Right atrium auricular region (tissue), 2 donors: ENCODE data around the gene COL9A3. TPM values are rescaled to one million over a fixed set of nuclear protein-coding genes. Genes with fewer than 3 reads are reported as not detected.

Experiments
- DNase-seq: peaks from one replicate; pipeline ENCODE4 v3.0.0-alpha.2; 2019; ENCODE audit warnings: low spot score
- H3K27ac ChIP-seq, 2 donors: fragments of 200-600 bp; sonication (generic); 1 replicate in 1 of 2; 2 replicates in 1 of 2; pipeline ENCODE4 v1.5.1; 2016 to 2019
- H3K27me3 ChIP-seq, 2 donors: fragments of 200-600 bp; sonication (generic); one replicate each; pipeline versions ENCODE4 v1.5.1 to v1.6.0; 2017 to 2019
- H3K36me3 ChIP-seq: fragments of 200-600 bp; sonication (generic); one replicate; pipeline ENCODE4 v1.5.1; 2016
- H3K4me1 ChIP-seq, 2 donors: fragments of 200-600 bp; sonication (generic); one replicate each; pipeline versions ENCODE4 v1.5.1 to v1.6.0; 2017 to 2019
- H3K4me3 ChIP-seq, 2 donors: fragments of 200-600 bp; sonication (generic); 1 replicate in 1 of 2; 2 replicates in 1 of 2; pipeline ENCODE4 v1.5.1; 2017 to 2019; ENCODE audit warnings: mild to moderate bottlenecking in 1 of 2, moderate library complexity in 1 of 2
- H3K9me3 ChIP-seq, 2 donors: fragments of 200-600 bp; sonication (generic); one replicate each; pipeline ENCODE4 v1.5.1; 2019
- total RNA-seq, 2 donors: library from RNA; depleted of rRNA; stranded (reverse); fragments of >200 nt; gene quantifications; one replicate each; pipeline ENCODE4 v1.1.0, GENCODE V29; 2016
- TF ChIP-seq, protein P1 (sequence below), 2 donors: fragments of 200-600 bp; sonication (generic); IDR thresholded peaks; one replicate each; pipeline ENCODE4 v1.5.1; 2019; ENCODE audit warnings: antibody characterized with exemption in 2 of 2

COL9A3 gene
- total RNA-seq, 2 donors from 2014 or later, result 4.2 to 5.7 TPM

DNA sequence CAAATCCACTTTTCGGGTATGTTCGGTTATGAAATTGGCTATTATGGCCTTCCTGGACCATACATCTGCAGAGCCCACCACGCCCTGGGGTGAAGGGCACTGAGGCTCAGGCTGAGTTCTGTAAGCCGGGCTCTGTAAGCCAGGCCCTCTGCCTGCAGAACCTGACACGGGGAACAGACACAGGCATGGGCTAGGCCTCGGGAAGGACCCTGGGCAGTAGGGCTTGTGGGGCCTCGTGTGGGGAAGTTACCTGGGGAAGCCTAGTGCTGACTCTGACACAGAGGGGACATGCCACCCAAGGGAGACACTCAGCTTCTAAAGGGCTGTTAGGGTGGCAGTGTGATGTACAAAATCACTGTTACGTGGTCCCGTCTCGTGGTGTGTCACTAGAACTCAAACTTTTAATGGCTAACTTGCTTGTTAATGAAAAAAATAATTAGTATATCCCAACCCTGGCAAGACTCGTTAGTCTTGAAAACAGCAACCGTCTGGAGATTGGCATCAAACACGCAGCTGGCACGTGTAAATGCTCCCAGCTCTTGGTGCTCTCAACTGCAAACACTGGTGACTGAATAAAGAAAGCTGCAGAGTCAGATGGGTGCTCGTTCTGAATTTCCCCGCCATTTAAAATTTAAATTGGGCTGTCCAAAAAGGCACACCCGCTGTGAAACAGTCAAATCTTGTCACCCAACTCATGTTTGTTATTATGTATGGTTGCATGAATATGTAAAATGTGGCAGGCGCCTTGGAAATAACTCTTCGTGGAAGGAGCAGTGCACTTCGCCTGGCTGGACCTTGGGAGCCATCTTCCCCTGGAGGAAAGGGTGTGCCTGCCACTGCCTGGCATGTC, 68.4 kb downstream of the COL9A3 start:
- TF ChIP-seq, protein P1, sequence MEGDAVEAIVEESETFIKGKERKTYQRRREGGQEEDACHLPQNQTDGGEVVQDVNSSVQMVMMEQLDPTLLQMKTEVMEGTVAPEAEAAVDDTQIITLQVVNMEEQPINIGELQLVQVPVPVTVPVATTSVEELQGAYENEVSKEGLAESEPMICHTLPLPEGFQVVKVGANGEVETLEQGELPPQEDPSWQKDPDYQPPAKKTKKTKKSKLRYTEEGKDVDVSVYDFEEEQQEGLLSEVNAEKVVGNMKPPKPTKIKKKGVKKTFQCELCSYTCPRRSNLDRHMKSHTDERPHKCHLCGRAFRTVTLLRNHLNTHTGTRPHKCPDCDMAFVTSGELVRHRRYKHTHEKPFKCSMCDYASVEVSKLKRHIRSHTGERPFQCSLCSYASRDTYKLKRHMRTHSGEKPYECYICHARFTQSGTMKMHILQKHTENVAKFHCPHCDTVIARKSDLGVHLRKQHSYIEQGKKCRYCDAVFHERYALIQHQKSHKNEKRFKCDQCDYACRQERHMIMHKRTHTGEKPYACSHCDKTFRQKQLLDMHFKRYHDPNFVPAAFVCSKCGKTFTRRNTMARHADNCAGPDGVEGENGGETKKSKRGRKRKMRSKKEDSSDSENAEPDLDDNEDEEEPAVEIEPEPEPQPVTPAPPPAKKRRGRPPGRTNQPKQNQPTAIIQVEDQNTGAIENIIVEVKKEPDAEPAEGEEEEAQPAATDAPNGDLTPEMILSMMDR (IDR thresholded peaks at IDR 0.05), result no peak
- Histone ChIP-seq H3K4me3 (no peak overlapping the region), H3K4me1 (peaks cover 0 to 11% of the 10 kb centered on the region in 2 donors), H3K27me3 (no peaks in the 10 kb centered on the region), H3K36me3 (peaks cover 41% of the 10 kb centered on the region), H3K27ac (no peak overlapping the region), H3K9me3 (no peaks in the 10 kb centered on the region)
- DNase-seq, result no peak

DNA sequence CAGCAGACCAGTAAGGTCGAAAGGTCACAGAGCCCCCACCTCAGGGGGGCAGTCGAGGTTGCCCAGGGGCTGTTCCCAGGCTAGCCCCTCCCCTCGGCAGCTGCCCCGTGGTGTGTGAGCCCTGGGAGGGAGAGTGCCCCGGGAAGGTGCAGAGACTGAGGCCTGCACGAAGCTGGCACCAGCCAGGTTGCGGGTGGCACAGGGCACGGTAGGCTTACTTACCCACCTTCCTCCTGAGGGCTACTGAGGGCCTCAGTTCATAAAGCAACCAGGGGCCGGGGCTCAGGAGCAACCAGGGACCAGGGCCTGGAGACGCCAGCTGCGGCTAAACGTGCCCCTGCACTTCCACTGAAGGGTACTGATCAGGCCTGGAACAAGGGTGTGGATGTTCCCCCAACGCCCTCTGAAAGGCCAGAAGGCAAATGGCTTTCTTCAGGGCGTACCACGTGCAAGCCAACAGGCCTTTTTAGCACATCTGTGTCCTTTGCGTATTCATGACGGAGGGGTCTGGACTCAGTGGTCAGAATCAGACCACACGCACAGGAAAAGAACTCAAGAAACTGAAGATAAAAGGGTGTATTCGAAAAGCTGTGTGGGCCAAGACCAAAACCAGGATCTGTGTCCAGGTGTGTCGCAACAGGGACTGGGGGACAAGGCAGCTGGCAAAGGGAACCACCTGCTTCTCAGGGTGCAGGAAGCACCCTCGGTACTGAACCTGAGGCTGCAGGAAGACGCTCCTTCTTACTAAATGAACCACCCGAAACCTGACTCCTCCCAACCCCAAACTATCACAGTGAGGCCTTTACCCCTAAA, 69.3 kb downstream of the COL9A3 start:
- H3K27me3 ChIP-seq, result no peaks in the 10 kb centered on the region
- no peaks in the 10 kb centered on the region for H3K9me3 ChIP-seq
- H3K4me3 ChIP-seq, result no peak overlapping the region
- TF ChIP-seq, protein P1 (IDR thresholded peaks at IDR 0.05), result no peak
- no peak for DNase-seq
- H3K4me1 ChIP-seq, result peaks cover 0 to 11% of the 10 kb centered on the region in 2 donors
- H3K27ac ChIP-seq, result no peak overlapping the region
- H3K36me3 ChIP-seq, result peaks cover 41% of the 10 kb centered on the region

DNA sequence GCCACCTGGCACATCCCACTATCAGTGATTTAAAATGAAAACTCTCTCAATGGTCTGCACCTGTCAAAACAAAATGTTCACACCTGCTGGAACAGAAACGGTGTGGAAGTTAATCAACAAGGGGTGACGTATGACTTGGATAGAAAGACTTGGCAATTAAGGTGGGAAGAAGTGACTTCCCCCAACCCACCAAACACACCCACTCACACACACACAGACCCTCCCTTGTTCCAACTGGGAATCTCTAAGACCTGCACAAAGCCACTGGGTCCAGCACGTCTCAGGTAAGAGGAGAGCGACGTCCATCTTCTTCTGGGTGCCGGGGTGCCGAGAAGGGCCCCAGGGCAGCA, 69.8 kb downstream of the COL9A3 start:
- no peak overlapping the region for H3K27ac ChIP-seq
- DNase-seq, result no peak
- peaks cover 41% of the 10 kb centered on the region for H3K36me3 ChIP-seq

DNA sequence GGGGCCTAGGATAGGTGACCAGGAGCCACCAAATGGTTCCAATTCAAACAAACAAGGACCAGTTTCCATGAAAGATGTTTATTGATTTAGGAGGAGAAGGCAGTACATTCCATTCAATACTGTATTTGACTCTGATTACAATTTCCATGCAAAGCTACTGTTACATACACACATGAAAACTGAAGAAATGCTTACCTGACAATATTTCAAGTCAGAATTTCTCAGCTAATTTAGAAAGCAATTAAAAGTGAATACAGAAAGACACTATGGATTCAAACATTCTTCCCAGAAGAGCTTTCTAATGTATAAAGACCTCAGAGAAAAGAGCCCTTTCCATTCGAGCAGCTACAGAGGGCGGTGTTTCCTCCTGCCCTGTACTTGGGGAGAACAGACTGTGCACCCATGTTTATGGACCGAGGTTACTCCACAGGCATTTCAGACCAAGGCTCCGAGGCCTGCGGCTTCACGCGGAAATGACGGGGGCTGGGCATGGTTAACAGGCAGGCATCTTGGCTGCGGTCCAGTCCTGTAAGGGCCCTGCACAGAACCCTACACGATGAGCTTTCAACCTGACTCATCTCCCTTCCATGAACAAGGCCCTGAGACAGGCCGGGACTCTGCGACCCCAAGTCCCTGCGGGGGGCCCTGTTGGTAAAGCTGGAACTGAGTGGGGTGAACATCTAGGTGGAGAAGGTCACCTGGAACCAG, 70.5 kb downstream of the COL9A3 start:
- DNase-seq, result peak; percentile 61
- TF ChIP-seq, protein P1 (IDR thresholded peaks at IDR 0.05), result no peak
- H3K36me3 ChIP-seq, result peaks cover 44% of the 10 kb centered on the region
- H3K27ac ChIP-seq, result no peak overlapping the region
- H3K9me3 ChIP-seq, result no peaks in the 10 kb centered on the region
- peaks cover 0 to 11% of the 10 kb centered on the region in 2 donors for H3K4me1 ChIP-seq
- H3K4me3 ChIP-seq, result no peak overlapping the region
- no peaks in the 10 kb centered on the region for H3K27me3 ChIP-seq

More for the DNA sequence above, 69.8 kb downstream of the COL9A3 start:
- no peaks in the 10 kb centered on the region for H3K9me3 ChIP-seq
- H3K4me1 ChIP-seq, result peaks cover 0 to 11% of the 10 kb centered on the region in 2 donors
- TF ChIP-seq, protein P1 (IDR thresholded peaks at IDR 0.05), result no peak
- H3K27me3 ChIP-seq, result no peaks in the 10 kb centered on the region
- no peak overlapping the region for H3K4me3 ChIP-seq

DNA sequence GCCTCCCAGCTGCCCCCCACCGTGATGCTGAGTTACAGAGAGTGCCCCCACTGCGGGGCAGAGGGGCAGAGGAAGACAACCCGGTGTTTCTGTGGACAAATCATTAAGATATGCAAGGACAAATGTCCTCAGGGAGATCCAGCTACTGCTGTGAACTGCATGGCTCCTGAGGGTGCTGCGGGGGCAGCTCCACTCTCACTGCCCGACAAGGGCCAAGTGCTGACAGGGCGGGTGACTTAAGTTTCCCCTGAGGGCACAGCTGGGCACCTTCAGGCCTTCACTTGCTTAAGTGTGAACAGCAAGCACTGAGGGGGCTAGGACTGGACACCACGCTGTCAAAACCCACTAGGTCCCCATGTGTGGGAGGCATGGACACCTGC, 71.0 kb downstream of the COL9A3 start:
- no peak overlapping the region for H3K27ac ChIP-seq
- TF ChIP-seq, protein P1 (IDR thresholded peaks at IDR 0.05), result no peak
- no peaks in the 10 kb centered on the region for H3K9me3 ChIP-seq
- H3K4me1 ChIP-seq, result peaks cover 0 to 11% of the 10 kb centered on the region in 2 donors
- H3K27me3 ChIP-seq, result no peaks in the 10 kb centered on the region
- DNase-seq, result no peak
- H3K4me3 ChIP-seq, result no peak overlapping the region
- peaks cover 50% of the 10 kb centered on the region for H3K36me3 ChIP-seq
